8988T (cell line): Measurements from ENCODE around the gene SYNE2.
A peak's percentile ranks its signal among the peaks of the same experiment; 100 is the strongest.
"Not testable (repeated sequence)": the region's sequence is repeated elsewhere in the genome, so short reads cannot be mapped to it uniquely, and the experiment has no call there.

Experiments used
- DNase-seq: peaks from one replicate; pipeline ENCODE4 v3.0.0; 2011

The SYNE2 gene

GRCh38 chr14:64040044-64040443, 187.2 kb downstream of the SYNE2 start:
- no peak for DNase-seq

GRCh38 chr14:64043296-64043695, 190.5 kb downstream of the SYNE2 start:
- DNase-seq: not testable (repeated sequence)

GRCh38 chr14:64045091-64045490, 192.3 kb downstream of the SYNE2 start:
- DNase-seq: no peak

GRCh38 chr14:64049616-64050381, 197.0 kb downstream of the SYNE2 start:
- no peak for DNase-seq

GRCh38 chr14:64053694-64054669, 201.2 kb downstream of the SYNE2 start:
- no peak for DNase-seq

GRCh38 chr14:64059454-64060198, 206.8 kb downstream of the SYNE2 start:
- no peak for DNase-seq

GRCh38 chr14:64060199-64060545, 207.4 kb downstream of the SYNE2 start:
- DNase-seq: no peak

GRCh38 chr14:64060648-64061096, 207.9 kb downstream of the SYNE2 start:
- DNase-seq: peak; percentile 34

- DNase-seq: no peak
Measured at GRCh38 chr14:64061115-64061514, 208.3 kb downstream of the SYNE2 start.

GRCh38 chr14:64061706-64062105, 208.9 kb downstream of the SYNE2 start:
- no peak for DNase-seq

GRCh38 chr14:64062381-64063115, 209.7 kb downstream of the SYNE2 start:
- no peak for DNase-seq

GRCh38 chr14:64064447-64064846, 211.6 kb downstream of the SYNE2 start:
- no peak for DNase-seq

- DNase-seq: no peak
Measured at GRCh38 chr14:64069634-64070359, 217.0 kb downstream of the SYNE2 start.

GRCh38 chr14:64074961-64075612, 222.3 kb downstream of the SYNE2 start:
- no peak for DNase-seq

GRCh38 chr14:64075613-64076005, 222.8 kb downstream of the SYNE2 start:
- DNase-seq: no peak

- no peak for DNase-seq
Measured at GRCh38 chr14:64080452-64080851, 227.6 kb downstream of the SYNE2 start.

- no peak for DNase-seq
Measured at GRCh38 chr14:64081174-64081746, 228.5 kb downstream of the SYNE2 start.

- DNase-seq: no peak
Measured at GRCh38 chr14:64082837-64083236, 230.0 kb downstream of the SYNE2 start.

- DNase-seq: no peak
Measured at GRCh38 chr14:64088647-64088964, 235.8 kb downstream of the SYNE2 start.

GRCh38 chr14:64089920-64090319, 237.1 kb downstream of the SYNE2 start:
- no peak for DNase-seq

GRCh38 chr14:64091217-64091616, 238.4 kb downstream of the SYNE2 start:
- no peak for DNase-seq
